HG02763 (cell line): Measurements from ENCODE around the gene SFR1.

Source experiments
- ATAC-seq: cut with Tn5 transposase; IDR thresholded peaks from one replicate; pipeline ENCODE4 v1.9.1; 2021; ENCODE audit warnings: mild to moderate bottlenecking, moderate library complexity; ENCODE audit not compliant: unreplicated experiment

The SFR1 gene

DNA sequence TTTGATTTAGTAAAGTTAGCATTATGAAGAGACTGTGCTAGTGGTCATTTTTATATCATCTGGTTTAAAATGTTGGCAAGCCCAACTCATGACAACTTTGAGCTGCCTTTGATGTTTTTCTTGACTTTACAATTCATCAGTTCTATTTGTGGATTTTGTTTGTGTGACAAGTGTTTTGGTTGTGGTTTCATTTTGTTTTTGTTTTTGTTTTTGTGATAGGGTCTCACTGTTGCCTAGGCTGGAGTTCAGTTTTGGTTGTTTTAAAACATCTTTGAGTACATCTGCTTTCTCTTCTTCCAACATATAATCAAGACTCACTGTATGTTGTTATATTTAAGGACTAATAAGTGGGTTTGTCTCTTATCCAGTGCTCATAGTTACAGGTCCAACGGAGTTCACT is 17.6 kb upstream of the SFR1 start:
- no peak for ATAC-seq

DNA sequence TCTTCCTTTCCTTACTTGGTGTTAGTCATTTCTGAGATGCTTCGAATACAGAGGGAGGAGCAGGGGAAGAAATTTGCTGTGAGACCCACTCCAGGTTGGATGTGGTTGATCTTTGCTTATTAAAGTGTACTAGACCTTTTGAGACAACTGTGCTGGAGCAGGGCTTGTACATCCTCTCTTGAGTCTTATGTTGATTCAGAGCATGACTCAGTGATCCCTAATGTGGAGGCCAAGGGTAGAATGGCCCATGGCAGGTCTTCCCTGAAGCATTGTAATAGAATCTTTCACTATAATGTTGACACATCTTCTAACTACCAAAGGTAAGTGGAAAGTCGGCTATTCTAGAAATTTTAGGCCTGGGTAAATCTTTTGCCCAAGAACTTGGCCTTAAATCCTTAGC is 17.0 kb upstream of the SFR1 start:
- ATAC-seq = no peak

DNA sequence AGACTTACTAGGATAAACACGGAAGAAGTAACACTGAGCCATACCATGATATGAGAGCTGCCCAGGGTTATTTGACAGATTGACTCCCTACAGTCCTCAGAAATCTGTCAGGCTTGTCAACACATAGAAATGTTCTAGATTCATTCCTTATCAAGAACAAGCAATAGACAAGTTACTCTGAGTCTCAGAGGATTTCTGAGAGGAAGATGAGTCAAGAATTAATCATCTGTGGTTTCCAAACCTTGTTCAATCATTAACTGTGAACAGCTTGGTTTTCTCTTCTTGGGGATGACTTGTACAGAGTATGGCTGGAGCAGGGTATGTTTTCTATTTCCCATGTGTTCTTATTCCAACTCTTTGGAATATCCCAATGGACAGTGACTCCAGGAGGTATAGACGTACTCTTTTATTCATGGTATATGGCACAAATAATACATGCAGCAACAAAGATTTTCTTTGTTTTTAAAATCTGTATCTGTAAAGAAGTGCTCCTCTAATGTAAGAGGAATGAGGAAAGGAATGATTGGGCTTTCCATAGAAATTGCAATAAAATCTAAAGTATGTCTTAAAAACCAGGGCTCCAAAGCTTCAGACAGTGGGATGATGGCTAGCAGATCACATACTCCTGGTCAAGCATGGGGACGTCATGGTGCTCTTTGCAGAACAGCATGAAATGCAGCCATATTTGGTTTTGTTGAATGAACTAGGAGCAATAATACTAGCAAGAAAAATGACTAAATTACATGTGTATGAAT is 11.9 kb upstream of the SFR1 start:
- ATAC-seq = peak; percentile 89

DNA sequence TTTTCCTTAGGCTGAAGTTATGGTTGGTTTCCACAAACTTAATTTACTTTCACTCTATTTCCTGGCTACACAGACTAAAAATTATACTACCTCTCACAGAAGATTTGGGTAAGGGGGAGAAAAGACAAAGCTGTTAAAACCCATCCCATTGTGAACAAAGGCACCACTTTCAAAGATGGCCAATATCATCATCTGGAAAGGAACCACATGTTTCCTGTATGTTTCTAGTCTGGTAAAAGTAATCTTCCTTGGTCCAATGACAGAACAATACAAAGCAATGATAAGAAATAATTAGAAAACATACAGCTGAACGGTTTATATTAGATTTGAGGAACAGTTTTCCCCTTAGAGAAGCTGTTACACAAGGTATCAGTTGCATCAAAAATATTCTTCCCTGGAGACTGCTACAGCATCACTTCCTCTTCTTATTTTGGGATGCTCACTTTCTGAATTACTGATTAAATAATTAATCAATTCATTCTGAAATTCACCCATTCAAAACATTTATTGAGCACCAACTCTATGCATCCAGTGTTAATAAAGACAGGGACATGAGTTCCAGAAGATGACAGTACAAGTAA is 8.5 kb upstream of the SFR1 start:
- no peak for ATAC-seq

GRCh38 chr10:104117839-104118323 is 4.1 kb upstream of the SFR1 start:
- no peak for ATAC-seq

GRCh38 chr10:104119996-104120395 is 2.0 kb upstream of the SFR1 start:
- ATAC-seq = no peak

- no peak for ATAC-seq
Measured at GRCh38 chr10:104120512-104120902, 1.5 kb upstream of the SFR1 start.

DNA sequence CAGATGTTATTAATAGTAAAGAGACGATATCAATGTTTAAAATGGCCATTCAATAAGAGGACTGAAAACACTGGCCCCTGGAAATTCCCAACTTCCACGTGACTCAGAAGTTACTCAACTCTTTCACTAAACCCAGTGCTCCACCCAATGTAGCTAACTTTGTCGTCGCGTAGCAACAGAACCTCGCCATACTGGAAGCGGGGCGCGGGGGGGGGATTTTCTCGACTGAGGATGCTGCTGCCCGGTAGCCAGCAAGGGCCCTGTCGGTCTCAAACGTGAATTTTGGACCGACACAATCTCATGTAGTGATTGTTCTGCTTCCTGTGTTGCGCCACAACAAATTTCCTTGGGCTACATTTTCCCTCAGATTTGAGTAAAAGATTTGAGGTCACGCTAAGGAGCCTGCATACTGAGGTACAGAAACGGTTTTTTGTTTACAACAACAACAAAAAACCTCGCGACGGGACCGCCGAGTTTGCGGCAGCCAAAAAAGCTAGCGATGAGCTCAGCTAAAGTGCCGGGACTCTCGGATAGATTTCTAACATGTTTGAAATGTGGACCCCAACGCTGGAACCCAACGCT is 977 bp upstream of the SFR1 start:
- ATAC-seq = no peak

GRCh38 chr10:104122225-104123107 is 495 bp downstream of the SFR1 start:
- no peak for ATAC-seq

- no peak for ATAC-seq
Measured at GRCh38 chr10:104123397-104123796, 1.4 kb downstream of the SFR1 start.

DNA sequence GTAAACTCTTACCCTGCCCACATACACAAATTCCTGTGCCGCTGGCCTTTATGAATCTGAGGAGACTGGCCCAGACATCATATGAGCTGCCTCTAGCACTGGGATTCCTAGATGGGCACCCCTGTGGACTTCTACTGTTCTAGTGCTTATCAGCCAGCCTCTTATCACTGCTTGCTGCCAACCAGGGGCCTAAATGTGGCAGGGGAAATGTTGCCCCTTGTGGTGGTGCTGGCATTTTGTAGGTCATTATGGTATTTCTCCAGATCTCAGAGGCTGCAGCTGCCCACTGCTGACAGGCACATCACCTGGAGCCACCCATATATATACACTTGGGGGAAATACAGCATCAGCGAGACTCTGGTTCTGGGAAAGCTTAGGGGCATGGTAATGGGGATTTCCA is 5.4 kb downstream of the SFR1 start:
- no peak for ATAC-seq

DNA sequence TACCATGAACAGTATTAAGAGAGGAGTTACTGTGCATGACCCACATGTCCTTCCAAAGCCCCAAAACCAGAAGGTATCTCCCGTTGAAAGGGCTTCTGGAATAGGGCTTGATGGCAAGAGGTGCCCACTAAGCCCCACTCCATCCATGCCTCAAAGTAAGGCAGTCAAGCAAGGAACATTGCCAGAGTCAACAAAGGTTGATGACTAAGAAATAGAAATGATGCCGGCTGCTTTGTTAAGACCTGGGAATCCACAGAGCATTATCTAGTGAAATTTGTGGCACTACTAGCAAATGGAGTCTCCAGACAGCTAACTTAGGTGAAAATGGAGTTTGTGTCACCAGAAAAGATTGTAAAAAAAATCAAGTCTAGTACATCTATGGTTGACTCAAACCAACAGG is 6.2 kb downstream of the SFR1 start:
- no peak for ATAC-seq

GRCh38 chr10:104130041-104130440 is 8.1 kb downstream of the SFR1 start:
- ATAC-seq = no peak

- no peak for ATAC-seq
Measured at GRCh38 chr10:104138131-104138530, 16.2 kb downstream of the SFR1 start.

- ATAC-seq = no peak
Measured at GRCh38 chr10:104139221-104139620, 17.2 kb downstream of the SFR1 start.

- no peak for ATAC-seq
Measured at GRCh38 chr10:104142081-104142480, 20.1 kb downstream of the SFR1 start.

DNA sequence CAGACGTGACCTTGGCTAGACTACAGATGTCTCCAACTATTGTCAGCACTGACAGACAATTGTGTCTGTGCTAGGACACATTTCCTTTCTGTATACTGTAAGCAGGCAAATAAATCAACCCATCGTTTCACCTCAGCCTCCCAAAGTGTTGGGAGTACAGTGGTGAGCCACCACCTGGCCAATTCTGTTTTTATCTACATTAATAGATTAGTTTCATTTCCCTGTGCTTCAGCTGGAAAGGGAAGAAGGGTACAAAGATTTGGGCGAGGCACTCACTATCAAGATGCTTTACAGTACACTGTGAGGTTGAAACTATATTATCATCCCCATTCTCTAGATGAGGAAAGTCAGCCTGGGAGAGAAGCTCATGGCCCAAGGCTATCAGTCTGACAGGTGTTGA is 21.9 kb downstream of the SFR1 start:
- no peak for ATAC-seq

DNA sequence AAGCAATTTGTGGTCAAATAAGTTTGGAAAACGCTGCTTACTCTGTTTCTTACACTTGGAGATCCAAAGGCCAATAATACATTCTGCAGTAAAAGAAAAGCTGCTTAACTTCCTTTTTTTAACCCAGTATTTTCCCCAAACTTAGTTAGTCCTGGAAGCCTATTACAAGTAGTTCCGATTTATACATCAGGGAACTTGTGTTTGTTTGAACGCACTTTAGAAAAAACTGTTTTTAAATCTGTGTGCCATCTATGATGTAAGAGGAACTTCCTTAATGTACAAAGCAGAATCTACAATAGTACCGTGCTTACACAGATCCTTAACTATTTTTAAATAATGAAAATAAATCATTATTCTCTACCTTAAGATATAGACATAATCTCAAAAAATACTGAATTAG is 23.0 kb downstream of the SFR1 start:
- no peak for ATAC-seq

- ATAC-seq = no peak
Measured at GRCh38 chr10:104146882-104147281, 24.9 kb downstream of the SFR1 start.

DNA sequence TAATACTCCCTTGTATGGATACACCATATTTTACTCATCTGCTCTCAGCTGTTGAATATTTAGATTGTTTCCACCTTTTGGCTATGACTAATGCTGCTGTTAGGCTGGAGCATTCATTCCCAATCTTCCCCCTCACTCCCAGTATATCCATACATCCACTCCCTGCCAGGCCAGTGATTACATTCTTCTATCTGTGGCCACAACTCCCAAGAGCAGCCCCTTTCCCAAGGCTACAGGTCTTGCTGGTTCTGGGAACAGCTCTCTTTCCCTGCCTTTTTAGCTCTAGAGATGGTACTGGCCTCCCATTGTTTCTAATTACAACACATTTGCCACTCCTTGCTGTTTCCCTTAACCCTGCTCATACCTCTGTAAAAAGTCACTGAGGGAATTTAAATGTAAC is 28.2 kb downstream of the SFR1 start:
- ATAC-seq = no peak

DNA sequence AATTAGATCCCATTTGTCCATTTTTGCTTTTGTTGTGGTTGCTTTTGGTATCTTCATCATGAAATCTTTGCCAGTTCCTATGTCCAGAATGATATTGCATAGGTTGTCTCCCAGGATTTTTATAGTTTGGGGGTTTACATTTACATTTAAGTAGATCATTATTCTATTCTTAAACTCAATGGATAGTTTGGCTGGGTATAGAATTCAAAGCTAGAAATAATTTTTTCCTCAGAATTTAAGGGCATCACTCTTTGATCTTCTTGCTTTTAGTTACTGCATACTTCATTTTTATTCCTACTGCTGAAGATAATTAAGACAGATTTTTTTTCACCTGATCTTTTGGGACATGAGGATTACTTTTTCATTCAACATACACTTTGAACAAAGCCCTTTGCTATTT is 29.8 kb downstream of the SFR1 start:
- no peak for ATAC-seq
